Activated T-cell treated with anti-CD3 and anti-CD28 coated beads, Interleukin-2, amount 50 U/mL, for 24 hours (primary cell): Measurements from ENCODE around the gene THAP9.
"Not testable (repeated sequence)": the region's sequence is repeated elsewhere in the genome, so short reads cannot be mapped to it uniquely, and the experiment has no call there.

Experiments used
- DNase-seq: peaks from one replicate; pipeline ENCODE4 v3.0.0-alpha.2; 2020
- H3K27ac Mint-ChIP-seq: 2 replicates; pipeline ENCODE4 v1.8.0; 2020; ENCODE audit warnings: mild to moderate bottlenecking, mixed read lengths
- H3K27me3 Mint-ChIP-seq: 2 replicates; pipeline ENCODE4 v1.8.0; 2020; ENCODE audit warnings: mixed read lengths
- H3K36me3 Mint-ChIP-seq: 2 replicates; pipeline ENCODE4 v1.8.0; 2020; ENCODE audit warnings: low read depth, mixed read lengths
- H3K4me1 Mint-ChIP-seq: 2 replicates; pipeline ENCODE4 v1.8.0; 2020; ENCODE audit warnings: low read depth, mixed read lengths
- H3K4me3 Mint-ChIP-seq: 2 replicates; pipeline ENCODE4 v1.8.0; 2020; ENCODE audit warnings: mild to moderate bottlenecking, moderate library complexity, mixed read lengths
- H3K9me3 Mint-ChIP-seq: 2 replicates; pipeline ENCODE4 v1.8.0; 2020; ENCODE audit warnings: mixed read lengths

The THAP9 gene, protein sequence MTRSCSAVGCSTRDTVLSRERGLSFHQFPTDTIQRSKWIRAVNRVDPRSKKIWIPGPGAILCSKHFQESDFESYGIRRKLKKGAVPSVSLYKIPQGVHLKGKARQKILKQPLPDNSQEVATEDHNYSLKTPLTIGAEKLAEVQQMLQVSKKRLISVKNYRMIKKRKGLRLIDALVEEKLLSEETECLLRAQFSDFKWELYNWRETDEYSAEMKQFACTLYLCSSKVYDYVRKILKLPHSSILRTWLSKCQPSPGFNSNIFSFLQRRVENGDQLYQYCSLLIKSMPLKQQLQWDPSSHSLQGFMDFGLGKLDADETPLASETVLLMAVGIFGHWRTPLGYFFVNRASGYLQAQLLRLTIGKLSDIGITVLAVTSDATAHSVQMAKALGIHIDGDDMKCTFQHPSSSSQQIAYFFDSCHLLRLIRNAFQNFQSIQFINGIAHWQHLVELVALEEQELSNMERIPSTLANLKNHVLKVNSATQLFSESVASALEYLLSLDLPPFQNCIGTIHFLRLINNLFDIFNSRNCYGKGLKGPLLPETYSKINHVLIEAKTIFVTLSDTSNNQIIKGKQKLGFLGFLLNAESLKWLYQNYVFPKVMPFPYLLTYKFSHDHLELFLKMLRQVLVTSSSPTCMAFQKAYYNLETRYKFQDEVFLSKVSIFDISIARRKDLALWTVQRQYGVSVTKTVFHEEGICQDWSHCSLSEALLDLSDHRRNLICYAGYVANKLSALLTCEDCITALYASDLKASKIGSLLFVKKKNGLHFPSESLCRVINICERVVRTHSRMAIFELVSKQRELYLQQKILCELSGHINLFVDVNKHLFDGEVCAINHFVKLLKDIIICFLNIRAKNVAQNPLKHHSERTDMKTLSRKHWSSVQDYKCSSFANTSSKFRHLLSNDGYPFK

DNA sequence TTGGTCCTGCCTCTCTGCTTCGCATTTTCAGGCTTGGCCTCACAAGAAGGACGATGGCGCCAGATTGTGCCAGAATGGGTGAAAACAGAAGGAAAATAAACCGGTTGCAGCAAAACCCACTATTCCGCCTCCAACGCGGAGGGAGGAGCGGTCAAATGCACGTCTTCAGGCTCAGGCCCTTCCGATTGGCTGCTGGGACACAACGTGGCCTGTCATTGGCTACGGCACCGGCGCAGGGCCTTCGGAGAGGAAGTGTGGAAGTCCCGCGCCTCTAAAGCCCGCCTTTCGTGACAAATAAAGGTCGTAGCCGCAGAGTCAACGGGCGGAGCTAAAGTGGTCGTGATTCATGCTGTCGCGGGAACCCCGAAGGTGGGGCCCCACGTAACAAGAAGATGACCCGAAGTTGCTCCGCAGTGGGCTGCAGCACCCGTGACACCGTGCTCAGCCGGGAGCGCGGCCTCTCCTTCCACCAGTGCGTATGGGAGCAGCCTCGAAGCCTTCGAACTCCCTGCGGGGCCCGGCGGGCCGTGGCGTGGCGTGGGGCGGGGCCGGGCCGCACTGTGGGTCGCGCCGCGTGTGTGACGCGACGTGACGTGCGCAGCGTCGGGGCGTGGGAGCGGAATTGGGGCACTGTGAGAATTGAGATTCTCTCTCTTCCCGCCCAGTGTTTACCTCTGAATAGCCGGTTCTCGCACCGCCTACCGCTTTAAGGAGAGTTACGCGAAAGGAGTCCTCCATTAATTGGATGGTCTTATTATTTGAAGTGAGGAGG, at the start of gene THAP9:
THAP9 (plus strand) TSS at position 325 of the 772 bp plus-strand sequence; CDS start at position 393, 68 bp downstream.
- Mint-ChIP-seq H3K4me1 (peaks cover 57% of the 10 kb centered on the region), H3K27ac (no peak within 1 kb of the TSS), H3K27me3 (no peaks in the 10 kb centered on the region), H3K4me3 (no peak within 1 kb of the TSS), H3K9me3 (no peaks in the 10 kb centered on the region), H3K36me3 (peaks cover 18% of the 10 kb centered on the region)
- peak; percentile 95 for DNase-seq

DNA sequence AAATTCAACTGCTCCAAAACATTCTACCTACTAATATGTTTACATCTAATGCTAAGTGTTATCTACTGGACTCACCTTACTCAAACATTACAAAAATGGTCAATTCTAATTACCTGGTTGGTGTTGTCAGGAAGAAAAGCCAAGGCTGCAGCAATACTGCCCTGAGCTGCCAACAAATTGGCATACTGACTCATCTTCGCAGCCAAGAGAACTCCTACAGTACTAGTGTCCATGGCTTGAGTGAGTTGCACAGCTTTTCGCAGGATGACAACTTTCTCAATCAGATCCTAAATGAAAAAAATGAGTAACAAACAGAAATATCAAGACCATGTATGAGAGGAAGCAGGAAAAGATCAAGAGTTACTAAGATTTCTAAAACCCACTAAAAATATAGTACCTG, 49.2 kb upstream of the THAP9 start:
- Mint-ChIP-seq H3K36me3 (peaks cover 87% of the 10 kb centered on the region), H3K27me3 (no peaks in the 10 kb centered on the region), H3K4me1 (peaks cover 5% of the 10 kb centered on the region), H3K27ac (no peak overlapping the region), H3K9me3 (no peaks in the 10 kb centered on the region), H3K4me3 (no peak overlapping the region)
- DNase-seq = no peak

DNA sequence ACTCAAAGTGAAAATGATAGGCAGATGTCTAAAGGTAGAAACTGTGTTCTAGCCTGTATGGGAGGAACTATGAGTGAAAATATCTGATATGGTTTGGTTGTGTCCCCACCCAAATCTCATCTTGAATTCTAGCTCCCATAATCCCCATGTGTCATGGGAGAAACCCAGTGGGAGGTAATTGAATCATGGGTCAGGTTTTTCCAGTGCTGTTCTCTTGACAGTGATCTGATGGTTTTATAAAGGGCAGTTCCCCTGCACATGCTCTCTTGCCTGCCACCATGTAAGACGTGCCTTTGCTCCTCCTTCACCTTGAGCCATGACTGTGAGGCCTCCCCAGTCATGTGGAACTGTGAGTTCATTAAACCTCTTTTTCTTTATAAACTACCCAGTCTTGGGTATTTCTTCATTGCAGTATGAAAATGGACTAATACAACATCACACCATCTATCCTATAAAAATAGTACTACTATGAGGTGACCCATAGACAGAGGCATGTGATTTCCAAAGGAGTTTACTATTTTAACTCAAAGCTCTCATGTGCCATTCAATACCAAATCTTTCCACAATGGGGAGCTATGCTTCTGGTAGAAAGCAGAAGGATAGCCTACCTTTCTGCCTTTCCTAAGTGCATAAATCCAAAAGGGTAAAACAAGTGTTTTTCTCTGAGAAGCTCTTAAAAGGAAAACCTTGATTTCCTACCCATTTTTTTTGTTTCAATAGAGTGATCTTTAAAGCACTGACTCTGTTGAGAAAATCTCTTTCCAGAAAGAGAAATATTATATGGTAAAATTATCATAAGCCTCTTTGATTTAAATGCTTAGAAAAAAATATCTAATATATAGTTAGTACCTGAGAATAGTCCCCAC, 48.4 kb upstream of the THAP9 start:
- Mint-ChIP-seq H3K27ac (peak overlapping the region; percentile 42), H3K4me3 (no peak overlapping the region), H3K27me3 (no peaks in the 10 kb centered on the region), H3K36me3 (peaks cover 83% of the 10 kb centered on the region), H3K9me3 (no peaks in the 10 kb centered on the region), H3K4me1 (peaks cover 4% of the 10 kb centered on the region)
- DNase-seq = no peak

DNA sequence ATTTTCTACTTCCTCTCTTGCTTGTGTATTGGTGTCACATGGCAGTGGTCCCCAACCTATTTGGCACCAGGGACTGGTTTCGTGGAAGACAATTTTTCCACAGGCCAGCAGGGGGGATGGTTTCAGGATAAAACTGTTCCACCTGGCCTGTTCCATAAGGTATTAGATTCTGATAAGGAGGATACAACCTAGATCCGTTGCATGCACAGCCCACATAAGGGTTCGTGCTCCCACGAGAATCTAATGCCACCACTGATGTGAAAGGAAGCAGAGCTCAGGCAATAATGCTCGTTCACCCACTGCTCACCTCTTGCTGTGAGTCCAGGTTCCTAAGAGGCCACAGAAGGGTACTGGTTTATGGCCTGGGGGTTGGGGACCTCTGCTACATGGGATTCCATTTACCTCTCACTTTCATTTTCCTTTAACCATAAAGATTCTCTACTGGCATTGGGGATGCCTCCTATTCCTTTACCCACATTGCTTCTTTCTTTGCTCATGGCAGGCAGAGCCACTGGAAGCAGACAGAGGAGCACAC, 47.7 kb upstream of the THAP9 start:
- Mint-ChIP-seq H3K36me3 (peaks cover 83% of the 10 kb centered on the region), H3K27me3 (no peaks in the 10 kb centered on the region), H3K4me1 (peaks cover 4% of the 10 kb centered on the region), H3K4me3 (no peak overlapping the region), H3K27ac (peak overlapping the region; percentile 3), H3K9me3 (no peaks in the 10 kb centered on the region)
- DNase-seq = no peak

DNA sequence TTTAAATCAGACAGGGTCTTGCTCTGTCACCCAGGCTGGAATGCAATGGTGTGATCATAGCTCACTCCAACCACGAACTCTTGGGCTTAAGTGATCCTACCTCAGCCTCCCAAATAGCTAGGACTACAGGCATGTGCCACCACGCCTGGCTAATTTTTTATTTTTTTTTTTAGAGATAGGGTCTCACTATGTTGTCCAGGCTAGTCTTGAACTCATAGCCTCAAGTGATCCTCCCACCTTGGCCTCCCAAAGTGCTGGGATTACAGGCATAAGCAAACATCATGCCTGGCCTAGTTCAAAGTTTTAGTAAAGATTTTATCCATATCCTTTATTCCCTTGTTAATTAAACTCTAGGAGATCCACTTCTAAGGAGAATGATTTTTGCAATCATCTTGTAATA, 40.0 kb upstream of the THAP9 start:
- H3K9me3 Mint-ChIP-seq, H3K27ac Mint-ChIP-seq, DNase-seq, H3K27me3 Mint-ChIP-seq, H3K4me3 Mint-ChIP-seq: not testable (repeated sequence)
- H3K4me1 Mint-ChIP-seq = peaks cover 14% of the 10 kb centered on the region
- peaks cover 68% of the 10 kb centered on the region for H3K36me3 Mint-ChIP-seq

DNA sequence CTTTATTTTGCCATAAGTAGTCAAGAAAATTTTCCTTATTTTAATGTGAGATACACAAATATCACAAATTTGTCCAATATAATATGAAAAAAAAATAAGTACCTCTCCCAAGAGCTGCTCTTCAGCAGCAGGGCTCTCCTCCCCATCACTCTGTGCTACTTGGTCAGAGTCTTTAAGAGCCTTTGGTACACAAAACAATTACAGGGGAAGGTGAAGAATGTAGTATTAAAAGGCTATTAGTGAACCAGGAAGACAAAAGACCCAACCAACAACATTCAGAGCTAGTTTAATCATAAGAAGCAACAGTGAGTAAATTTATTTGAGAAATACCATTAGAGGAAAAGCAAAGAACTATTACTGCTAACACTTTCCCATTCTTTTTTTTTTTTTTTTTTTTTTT, 39.0 kb upstream of the THAP9 start:
- Mint-ChIP-seq H3K36me3 (peaks cover 71% of the 10 kb centered on the region), H3K4me1 (peaks cover 22% of the 10 kb centered on the region), H3K27ac (no peak overlapping the region), H3K4me3 (no peak overlapping the region), H3K9me3 (no peaks in the 10 kb centered on the region), H3K27me3 (no peaks in the 10 kb centered on the region)
- no peak for DNase-seq

DNA sequence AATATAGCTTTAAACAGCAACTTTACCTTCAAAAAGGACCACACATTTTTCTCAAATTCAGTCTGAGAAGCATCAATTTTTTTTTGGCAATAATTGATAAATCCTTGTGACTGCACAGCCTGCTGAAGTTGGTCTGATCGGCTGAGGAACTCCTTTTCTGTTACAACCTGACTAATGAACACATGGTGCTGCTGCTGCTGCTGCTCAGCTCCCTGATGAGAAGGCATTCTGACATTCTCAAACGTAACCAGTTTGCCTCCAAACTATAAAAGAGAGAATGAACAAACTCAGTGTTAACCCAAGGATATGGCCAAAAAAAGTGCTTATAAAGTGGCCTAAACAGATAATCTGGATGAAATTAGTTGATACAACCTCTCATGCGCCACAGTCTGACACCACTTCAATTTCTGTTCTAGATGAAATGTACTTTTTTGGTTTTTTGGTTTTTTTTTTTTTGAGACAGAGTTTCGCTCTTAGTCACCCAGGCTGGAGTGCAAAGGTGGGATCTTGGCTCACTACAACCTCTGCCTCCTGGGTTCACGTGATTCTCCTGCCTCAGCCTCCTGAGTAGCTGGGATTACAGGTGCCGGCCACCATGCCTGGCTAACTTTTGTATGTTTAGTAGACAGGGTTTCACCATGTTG, 36.1 kb upstream of the THAP9 start:
- Mint-ChIP-seq H3K4me1 (peaks cover 28% of the 10 kb centered on the region), H3K36me3 (peaks cover 79% of the 10 kb centered on the region), H3K27ac (peak overlapping the region; percentile 91), H3K27me3 (no peaks in the 10 kb centered on the region), H3K4me3 (peak overlapping the region; percentile 47), H3K9me3 (no peaks in the 10 kb centered on the region)
- DNase-seq = no peak

DNA sequence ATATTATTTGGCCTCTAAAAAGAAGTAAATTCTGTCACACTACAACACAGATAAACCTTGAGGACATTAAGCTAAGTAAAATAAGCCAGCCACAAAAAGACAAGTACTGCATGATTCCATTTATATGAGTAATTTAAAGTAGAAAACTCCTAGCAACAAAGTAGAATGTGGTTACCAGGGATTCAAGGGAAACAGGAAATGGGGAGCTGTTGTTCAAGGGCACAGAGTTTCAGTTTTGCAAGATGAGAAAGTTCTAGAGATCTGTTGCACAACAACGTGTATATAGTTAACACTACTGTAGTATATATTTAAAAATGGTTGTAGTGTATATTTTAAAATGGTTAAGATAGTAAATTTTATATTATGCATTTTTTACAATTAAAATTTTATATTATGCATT, 34.9 kb upstream of the THAP9 start:
- Mint-ChIP-seq H3K9me3 (no peaks in the 10 kb centered on the region), H3K36me3 (peaks cover 84% of the 10 kb centered on the region), H3K27ac (peak overlapping the region; percentile 70), H3K4me3 (peak overlapping the region; percentile 2), H3K27me3 (no peaks in the 10 kb centered on the region), H3K4me1 (peaks cover 28% of the 10 kb centered on the region)
- DNase-seq = no peak

DNA sequence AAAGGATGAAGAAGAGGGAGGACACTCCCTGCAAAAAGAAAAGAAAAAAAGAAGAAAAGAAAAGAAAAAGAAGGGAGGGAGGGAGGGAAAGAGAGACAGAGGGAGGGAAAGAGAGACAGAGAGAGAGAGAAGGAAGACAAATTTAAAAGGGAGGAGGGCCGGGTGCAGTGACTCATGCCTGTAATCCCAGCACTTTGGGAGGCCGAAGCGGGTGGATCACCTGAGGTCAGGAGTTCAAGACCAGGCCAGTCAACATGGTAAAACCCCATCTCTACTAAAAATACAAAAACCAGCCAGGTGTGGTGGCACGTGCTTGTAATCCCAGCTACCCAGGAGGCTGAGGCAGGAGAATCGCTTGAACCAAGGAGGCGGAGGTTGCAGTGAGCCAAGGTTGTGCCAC, 34.5 kb upstream of the THAP9 start:
- Mint-ChIP-seq H3K27ac (peak overlapping the region; percentile 74), H3K36me3 (peaks cover 85% of the 10 kb centered on the region), H3K4me1 (peaks cover 28% of the 10 kb centered on the region)
- DNase-seq, H3K27me3 Mint-ChIP-seq, H3K9me3 Mint-ChIP-seq, H3K4me3 Mint-ChIP-seq: not testable (repeated sequence)

DNA sequence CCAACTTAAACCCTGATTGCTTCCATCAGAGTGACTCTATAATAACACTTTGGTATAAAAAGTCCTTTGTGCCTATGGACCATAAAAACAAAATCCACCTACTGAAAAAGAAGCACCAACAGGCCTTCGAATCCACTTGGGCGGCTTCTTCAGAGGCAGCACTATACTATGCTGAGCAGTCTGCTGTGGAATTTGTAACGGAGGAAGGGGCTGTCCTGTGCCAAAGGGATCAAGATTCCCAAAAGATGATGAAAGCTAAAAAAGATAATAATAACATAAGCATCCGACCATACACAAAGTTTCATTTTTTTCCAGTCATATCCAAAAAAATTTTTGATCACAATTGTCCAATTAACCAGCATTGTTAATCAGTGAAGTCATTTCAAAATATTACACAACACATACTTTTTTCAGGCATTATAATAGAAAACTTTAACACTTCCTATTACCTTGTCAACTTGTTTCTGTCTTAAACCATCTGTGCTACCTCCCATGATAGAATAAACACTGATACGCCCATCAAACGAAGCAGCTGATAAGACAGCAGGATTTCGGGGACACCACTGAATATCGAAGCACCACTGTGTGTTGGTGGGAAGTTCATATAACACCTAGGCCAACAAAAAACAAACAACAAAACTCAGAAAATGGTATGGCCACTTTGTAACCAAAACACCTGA, 33.7 kb upstream of the THAP9 start:
- Mint-ChIP-seq H3K27ac (peak overlapping the region; percentile 71), H3K36me3 (peaks cover 84% of the 10 kb centered on the region), H3K4me1 (peaks cover 28% of the 10 kb centered on the region), H3K27me3 (no peaks in the 10 kb centered on the region), H3K4me3 (no peak overlapping the region), H3K9me3 (no peaks in the 10 kb centered on the region)
- no peak for DNase-seq

DNA sequence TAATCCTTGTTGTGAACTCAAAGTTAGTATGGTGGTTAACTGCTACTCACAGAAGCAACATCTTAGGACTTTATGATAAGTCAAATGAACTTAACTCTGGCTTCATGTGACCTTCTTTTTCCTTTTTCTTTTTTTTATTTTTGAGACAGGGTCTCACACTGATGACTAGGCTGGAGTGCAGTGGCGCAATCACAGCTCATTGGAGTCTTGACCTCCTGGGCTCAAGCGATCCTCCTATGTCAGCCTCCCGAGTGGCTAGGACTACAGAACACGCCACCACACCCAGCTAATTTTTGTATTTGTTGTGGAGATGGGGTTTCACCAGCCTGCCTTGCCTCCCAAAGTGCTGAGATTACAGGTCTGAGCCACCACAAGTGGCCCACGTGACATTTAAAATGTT, 32.0 kb upstream of the THAP9 start:
- no peak overlapping the region for H3K27ac Mint-ChIP-seq
- peaks cover 28% of the 10 kb centered on the region for H3K4me1 Mint-ChIP-seq
- H3K4me3 Mint-ChIP-seq = no peak overlapping the region
- no peak for DNase-seq
- peaks cover 85% of the 10 kb centered on the region for H3K36me3 Mint-ChIP-seq
- H3K9me3 Mint-ChIP-seq = no peaks in the 10 kb centered on the region
- no peaks in the 10 kb centered on the region for H3K27me3 Mint-ChIP-seq

DNA sequence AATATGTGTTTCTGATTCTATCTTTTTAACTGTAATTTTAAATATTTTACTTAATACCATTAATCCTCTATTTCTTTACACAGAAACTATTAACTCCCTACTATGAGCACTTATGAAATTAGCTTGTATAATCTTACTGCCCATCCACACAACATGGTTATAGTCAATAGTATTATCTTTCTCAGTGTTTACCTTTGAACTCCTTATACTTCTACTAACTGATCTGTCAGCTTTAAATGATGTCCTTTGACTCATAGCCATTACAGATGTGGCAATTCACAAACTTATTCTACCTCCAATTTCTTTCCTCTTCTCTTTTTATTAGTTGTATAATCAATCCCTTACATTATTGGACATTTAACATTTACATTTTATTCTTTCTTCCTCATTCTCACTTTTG, 15.1 kb upstream of the THAP9 start:
- peaks cover 47% of the 10 kb centered on the region for H3K36me3 Mint-ChIP-seq
- H3K9me3 Mint-ChIP-seq = no peaks in the 10 kb centered on the region
- H3K4me3 Mint-ChIP-seq = no peak overlapping the region
- DNase-seq = no peak
- no peak overlapping the region for H3K27ac Mint-ChIP-seq
- no peaks in the 10 kb centered on the region for H3K27me3 Mint-ChIP-seq
- H3K4me1 Mint-ChIP-seq = peaks cover 49% of the 10 kb centered on the region
